Fibroblast of pulmonary artery (primary cell): Measurements from ENCODE around the gene OGN.
"Not testable (repeated sequence)": the region's sequence is repeated elsewhere in the genome, so short reads cannot be mapped to it uniquely, and the experiment has no call there.

Experiments used
- DNase-seq: peaks from one replicate; pipeline ENCODE4 v3.0.0-alpha.2; 2010; ENCODE audit warnings: low read depth
- H3K4me3 ChIP-seq: replicated peaks from 2 replicates; pipeline ENCODE4 v1.5.1; 2011; ENCODE audit warnings: low read depth, mild to moderate bottlenecking, control low read depth, low read length, moderate library complexity
- CTCF ChIP-seq: IDR thresholded peaks from 2 replicates; pipeline ENCODE4 v1.5.1; 2011; ENCODE audit warnings: mild to moderate bottlenecking, control low read depth, low read length, inconsistent platforms; ENCODE audit errors: missing control alignments

OGN gene

GRCh38 chr9:92423612-92424011, 19.2 kb upstream of the OGN start:
- no peak for DNase-seq
- H3K4me3 ChIP-seq = no peak overlapping the region
- no peak for TF ChIP-seq CTCF

- DNase-seq = no peak
- H3K4me3 ChIP-seq = no peak overlapping the region
- TF ChIP-seq CTCF = no peak
Observed at GRCh38 chr9:92422611-92423338, 18.4 kb upstream of the OGN start.

- TF ChIP-seq CTCF = no peak
- H3K4me3 ChIP-seq = no peak overlapping the region
- DNase-seq = no peak
Observed at GRCh38 chr9:92414566-92414965, 10.2 kb upstream of the OGN start.

GRCh38 chr9:92411157-92411556, 6.8 kb upstream of the OGN start:
- not testable (repeated sequence) for H3K4me3 ChIP-seq, DNase-seq

- no peak for TF ChIP-seq CTCF
- no peak for DNase-seq
- no peak overlapping the region for H3K4me3 ChIP-seq
Observed at GRCh38 chr9:92408747-92409478, 4.5 kb upstream of the OGN start.

GRCh38 chr9:92407818-92408217, 3.4 kb upstream of the OGN start:
- DNase-seq = no peak
- H3K4me3 ChIP-seq = no peak overlapping the region
- no peak for TF ChIP-seq CTCF

- H3K4me3 ChIP-seq = no peak overlapping the region
- TF ChIP-seq CTCF = no peak
- peak; percentile 39 for DNase-seq
Observed at GRCh38 chr9:92406477-92406876, 2.1 kb upstream of the OGN start.
